ENCODE results near the gene TRIM62. TPM values are rescaled to one million over a fixed set of nuclear protein-coding genes. Genes with fewer than 3 reads are reported as not detected.
"Not testable (repeated sequence)": the region's sequence is repeated elsewhere in the genome, so short reads cannot be mapped to it uniquely, and the experiment has no call there.

The TRIM62 gene
- total RNA-seq, 1 donor: 12.3 TPM

DNA sequence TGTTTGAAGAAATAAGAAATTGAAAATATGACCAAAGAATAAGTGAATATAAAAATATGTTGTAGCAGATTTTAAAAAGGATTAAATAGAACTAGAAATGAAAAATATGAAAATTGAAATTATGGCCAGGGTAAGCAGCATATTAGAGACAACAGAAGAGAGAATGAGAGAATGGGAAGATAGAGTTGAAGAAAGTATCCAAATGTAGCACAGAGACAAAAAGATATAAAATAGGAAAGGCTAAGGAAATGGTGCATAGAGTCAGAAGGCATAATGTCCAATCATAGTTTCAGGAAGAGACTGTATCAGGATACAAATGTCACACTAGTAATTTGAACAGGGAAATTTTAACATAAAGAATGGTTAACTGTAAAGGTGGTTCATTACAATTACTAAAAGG lies 71.4 kb downstream of the TRIM62 start:
- Histone ChIP-seq H3K4me3 (ENCODE audit: insufficient read depth, low read length) (no peak overlapping the region), H3K27me3 (ENCODE audit: insufficient read depth, low read length) (no peaks in the 10 kb centered on the region), H4K20me1 (ENCODE audit: insufficient read depth, low read length) (no peaks in the 10 kb centered on the region), H3K27ac (ENCODE audit: low read depth, low read length) (no peak overlapping the region), H3K4me2 (ENCODE audit: insufficient read depth, low read length) (no peak overlapping the region), H3K4me1 (ENCODE audit: insufficient read depth, low read length) (no peaks in the 10 kb centered on the region), H3K36me3 (ENCODE audit: insufficient read depth, low read length) (no peaks in the 10 kb centered on the region), H3K9me3 (ENCODE audit: low read depth, low read length) (no peaks in the 10 kb centered on the region), H2AFZ (ENCODE audit: low read length) (no peak overlapping the region), H3K79me2 (ENCODE audit: insufficient read depth, low read length) (no peaks in the 10 kb centered on the region)
- DNase-seq (ENCODE audit: insufficient read length, low spot score, missing footprints): no peak
- TF ChIP-seq, protein P1, sequence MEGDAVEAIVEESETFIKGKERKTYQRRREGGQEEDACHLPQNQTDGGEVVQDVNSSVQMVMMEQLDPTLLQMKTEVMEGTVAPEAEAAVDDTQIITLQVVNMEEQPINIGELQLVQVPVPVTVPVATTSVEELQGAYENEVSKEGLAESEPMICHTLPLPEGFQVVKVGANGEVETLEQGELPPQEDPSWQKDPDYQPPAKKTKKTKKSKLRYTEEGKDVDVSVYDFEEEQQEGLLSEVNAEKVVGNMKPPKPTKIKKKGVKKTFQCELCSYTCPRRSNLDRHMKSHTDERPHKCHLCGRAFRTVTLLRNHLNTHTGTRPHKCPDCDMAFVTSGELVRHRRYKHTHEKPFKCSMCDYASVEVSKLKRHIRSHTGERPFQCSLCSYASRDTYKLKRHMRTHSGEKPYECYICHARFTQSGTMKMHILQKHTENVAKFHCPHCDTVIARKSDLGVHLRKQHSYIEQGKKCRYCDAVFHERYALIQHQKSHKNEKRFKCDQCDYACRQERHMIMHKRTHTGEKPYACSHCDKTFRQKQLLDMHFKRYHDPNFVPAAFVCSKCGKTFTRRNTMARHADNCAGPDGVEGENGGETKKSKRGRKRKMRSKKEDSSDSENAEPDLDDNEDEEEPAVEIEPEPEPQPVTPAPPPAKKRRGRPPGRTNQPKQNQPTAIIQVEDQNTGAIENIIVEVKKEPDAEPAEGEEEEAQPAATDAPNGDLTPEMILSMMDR (IDR thresholded peaks at IDR 0.05; ENCODE audit: extremely low read depth, low read depth, low read length): no peak

DNA sequence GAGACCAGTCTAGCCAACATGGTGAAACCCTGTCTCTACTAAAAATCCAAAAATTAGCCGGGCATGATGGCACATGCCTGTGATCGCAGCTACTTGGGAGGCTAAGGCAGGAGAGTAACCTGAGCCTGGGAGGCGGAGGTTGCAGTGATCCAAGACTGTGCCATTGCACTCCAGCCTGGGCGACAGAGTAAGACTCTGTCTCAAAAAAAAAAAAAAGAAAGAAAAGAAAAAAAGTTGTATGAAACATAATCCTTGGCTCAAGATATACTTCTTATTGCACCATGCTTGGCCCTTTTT lies 81.8 kb downstream of the TRIM62 start:
- not testable (repeated sequence) for H3K9me3 ChIP-seq (ENCODE audit: low read depth, low read length); H3K27me3 ChIP-seq (ENCODE audit: insufficient read depth, low read length); H3K79me2 ChIP-seq (ENCODE audit: insufficient read depth, low read length); H3K36me3 ChIP-seq (ENCODE audit: insufficient read depth, low read length); H3K4me3 ChIP-seq (ENCODE audit: insufficient read depth, low read length); H4K20me1 ChIP-seq (ENCODE audit: insufficient read depth, low read length); DNase-seq (ENCODE audit: insufficient read length, low spot score, missing footprints); H2AFZ ChIP-seq (ENCODE audit: low read length)
- Histone ChIP-seq H3K4me2 (ENCODE audit: insufficient read depth, low read length) (peak overlapping the region; percentile 59), H3K27ac (ENCODE audit: low read depth, low read length) (peak overlapping the region; percentile 82), H3K4me1 (ENCODE audit: insufficient read depth, low read length) (peaks cover 48% of the 10 kb centered on the region)

DNA sequence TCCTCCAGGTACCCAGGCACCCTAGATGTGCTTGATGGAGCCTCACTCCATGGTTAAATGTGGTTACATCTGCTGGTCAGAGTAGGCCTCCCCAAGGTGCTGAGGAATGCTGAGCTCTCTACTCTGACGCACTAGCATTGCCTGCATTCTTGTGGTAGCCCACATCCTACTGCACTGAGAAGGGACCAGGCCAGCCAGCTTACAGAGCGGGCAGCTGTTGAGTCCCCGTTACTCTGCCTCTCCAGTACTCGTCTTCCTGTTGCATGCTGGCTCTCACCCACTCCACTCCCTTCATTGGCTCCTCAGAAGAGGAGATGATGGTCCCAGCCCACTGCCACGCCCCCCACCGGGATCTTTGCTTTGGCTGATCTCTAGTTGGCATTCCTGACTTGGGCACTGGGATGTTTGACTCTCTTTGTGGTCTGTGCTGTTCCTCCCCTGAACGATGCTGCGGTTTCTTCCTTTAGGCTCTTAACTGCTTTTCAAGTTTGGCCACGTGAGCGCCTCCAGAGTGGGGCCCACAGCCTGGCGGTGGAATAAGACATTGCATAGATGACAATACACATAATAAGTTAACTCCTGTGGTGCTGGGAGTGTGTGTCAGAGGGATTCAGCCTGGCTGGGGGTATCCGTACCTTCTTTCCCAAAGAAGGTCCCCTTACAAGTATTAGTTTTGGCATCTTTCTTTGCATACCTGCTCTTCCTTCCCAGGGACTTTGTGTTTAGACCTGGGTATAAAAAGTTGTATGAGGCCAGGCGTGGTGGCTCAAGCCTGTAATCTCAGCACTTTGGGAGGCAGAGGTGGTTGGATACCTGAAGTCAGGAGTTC lies 82.3 kb downstream of the TRIM62 start:
- H3K4me1 ChIP-seq (ENCODE audit: insufficient read depth, low read length): peaks cover 49% of the 10 kb centered on the region
- H3K36me3 ChIP-seq (ENCODE audit: insufficient read depth, low read length): no peaks in the 10 kb centered on the region
- H3K79me2 ChIP-seq (ENCODE audit: insufficient read depth, low read length): no peaks in the 10 kb centered on the region
- no peaks in the 10 kb centered on the region for H4K20me1 ChIP-seq (ENCODE audit: insufficient read depth, low read length)
- H3K27ac ChIP-seq (ENCODE audit: low read depth, low read length): peak overlapping the region; percentile 82
- peak overlapping the region; percentile 59 for H3K4me2 ChIP-seq (ENCODE audit: insufficient read depth, low read length)
- H3K4me3 ChIP-seq (ENCODE audit: insufficient read depth, low read length): no peak overlapping the region
- H3K27me3 ChIP-seq (ENCODE audit: insufficient read depth, low read length): no peaks in the 10 kb centered on the region
- H3K9me3 ChIP-seq (ENCODE audit: low read depth, low read length): no peaks in the 10 kb centered on the region
- TF ChIP-seq, protein P1 (IDR thresholded peaks at IDR 0.05; ENCODE audit: extremely low read depth, low read depth, low read length): peak; percentile 74
- H2AFZ ChIP-seq (ENCODE audit: low read length): no peak overlapping the region
- peak; percentile 95 for DNase-seq (ENCODE audit: insufficient read length, low spot score, missing footprints)

DNA sequence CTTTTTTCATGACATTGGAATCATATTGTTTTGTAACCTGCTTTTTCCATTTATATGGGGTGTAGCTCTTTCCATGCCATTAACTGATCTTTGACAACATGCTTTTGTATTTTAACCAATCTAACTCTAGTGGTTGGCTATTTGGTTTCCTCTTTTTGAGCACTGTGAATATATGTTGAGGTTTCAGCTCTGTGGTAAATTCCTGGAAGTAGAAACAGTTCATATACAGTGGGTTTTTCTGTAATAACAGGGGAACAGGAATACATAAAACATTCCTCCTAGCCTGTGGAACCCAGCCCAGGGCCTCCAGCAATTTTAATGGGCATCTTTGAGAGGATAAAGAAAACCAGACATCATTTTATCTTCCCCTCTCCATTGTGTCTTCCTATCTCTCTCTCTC lies 83.5 kb downstream of the TRIM62 start:
- TF ChIP-seq, protein P1 (IDR thresholded peaks at IDR 0.05; ENCODE audit: extremely low read depth, low read depth, low read length): no peak

More for the DNA sequence above, 83.5 kb downstream of the TRIM62 start:
- Histone ChIP-seq H3K27me3 (ENCODE audit: insufficient read depth, low read length) (no peaks in the 10 kb centered on the region), H3K4me1 (ENCODE audit: insufficient read depth, low read length) (peaks cover 49% of the 10 kb centered on the region), H2AFZ (ENCODE audit: low read length) (no peak overlapping the region), H3K27ac (ENCODE audit: low read depth, low read length) (peak overlapping the region; percentile 82), H3K4me2 (ENCODE audit: insufficient read depth, low read length) (no peak overlapping the region), H3K9me3 (ENCODE audit: low read depth, low read length) (no peaks in the 10 kb centered on the region), H4K20me1 (ENCODE audit: insufficient read depth, low read length) (no peaks in the 10 kb centered on the region), H3K4me3 (ENCODE audit: insufficient read depth, low read length) (no peak overlapping the region), H3K79me2 (ENCODE audit: insufficient read depth, low read length) (no peaks in the 10 kb centered on the region), H3K36me3 (ENCODE audit: insufficient read depth, low read length) (no peaks in the 10 kb centered on the region)
- no peak for DNase-seq (ENCODE audit: insufficient read length, low spot score, missing footprints)

All from osteoblast (primary cell).